Keratinocyte (primary cell): Measurements from ENCODE around the gene ARL9.

Experiments
- CTCF ChIP-seq, 3 experiments: IDR thresholded peaks in 1 of 3; conservative IDR thresholded peaks in 1 of 3; optimal IDR thresholded peaks in 1 of 3; 2 replicates in 2 of 3; 3 replicates in 1 of 3; pipeline versions ENCODE3 to v1.5.1; 2011; ENCODE audit warnings: low read length in 3 of 3, mild to moderate bottlenecking in 3 of 3, moderate library complexity in 2 of 3, control low read depth in 1 of 3, inconsistent platforms in 1 of 3; ENCODE audit not compliant: insufficient read depth in 2 of 3; ENCODE audit errors: extremely low read depth in 1 of 3
- EZH2 ChIP-seq: IDR thresholded peaks from one replicate; pipeline ENCODE4 v1.6.1; 2012; ENCODE audit warnings: inconsistent platforms, mild to moderate bottlenecking, low read length, moderate library complexity

- TF ChIP-seq EZH2: no peak
- TF ChIP-seq CTCF (optimal IDR thresholded peaks at IDR 0.05 in 1 of 3, IDR thresholded peaks at IDR 0.05 in 1 of 3, conservative IDR thresholded peaks at IDR 0.05 in 1 of 3; ENCODE audit: extremely low read depth in 1 of 3, insufficient read depth in 2 of 3, low read length in 3 of 3): no peak
These were observed 7.9 kb downstream of the ARL9 start for GRCh38 chr4:56513517-56513916.
